Measurements from ENCODE around the gene CFAP70. TPM values are rescaled to one million over a fixed set of nuclear protein-coding genes. Genes with fewer than 3 reads are reported as not detected.
A peak's percentile ranks its signal among the peaks of the same experiment; 100 is the strongest.

Gene CFAP70
- total RNA-seq, 1 donor from 2014 or later = 1.5 TPM

DNA sequence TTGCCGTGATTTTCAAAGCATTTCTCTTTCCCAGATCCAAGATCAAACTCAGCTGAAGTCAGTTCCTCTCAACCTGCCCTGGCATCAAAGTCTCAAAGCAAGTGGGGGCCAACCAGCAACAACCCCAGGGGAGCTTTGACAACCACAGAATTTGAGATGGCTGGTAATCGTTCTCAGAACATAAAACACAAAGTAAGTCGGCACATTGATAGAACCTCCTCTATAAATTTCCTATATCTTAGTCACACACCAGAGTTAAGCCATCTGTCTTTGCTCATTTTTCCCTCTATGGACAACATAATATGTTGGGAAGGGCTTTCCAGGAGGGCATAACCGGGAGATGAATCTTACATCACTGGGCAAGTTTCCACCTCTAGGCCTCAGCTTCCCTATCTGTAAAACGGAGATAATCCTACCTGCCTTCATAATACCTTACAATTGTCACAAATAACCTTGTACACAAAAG lies 110.4 kb downstream of the CFAP70 start:
- Histone ChIP-seq H3K27me3 (no peaks in the 10 kb centered on the region), H3K4me3 (no peak overlapping the region), H3K4me1 (peaks cover 51% of the 10 kb centered on the region), H3K36me3 (peaks cover 0 to 21% of the 10 kb centered on the region in 2 donors), H3K27ac (peak overlapping the region; percentile 73), H3K9me3 (no peaks in the 10 kb centered on the region)
- DNase-seq (ENCODE audit: extremely low spot score in 2 of 2) = no peak
- TF ChIP-seq POLR2A (IDR thresholded peaks at IDR 0.05) (no peak), POLR2AphosphoS5 (IDR thresholded peaks at IDR 0.05; ENCODE audit: insufficient read depth in 1 of 2, low read depth in 1 of 2) (no peak)
- TF ChIP-seq, protein P1, sequence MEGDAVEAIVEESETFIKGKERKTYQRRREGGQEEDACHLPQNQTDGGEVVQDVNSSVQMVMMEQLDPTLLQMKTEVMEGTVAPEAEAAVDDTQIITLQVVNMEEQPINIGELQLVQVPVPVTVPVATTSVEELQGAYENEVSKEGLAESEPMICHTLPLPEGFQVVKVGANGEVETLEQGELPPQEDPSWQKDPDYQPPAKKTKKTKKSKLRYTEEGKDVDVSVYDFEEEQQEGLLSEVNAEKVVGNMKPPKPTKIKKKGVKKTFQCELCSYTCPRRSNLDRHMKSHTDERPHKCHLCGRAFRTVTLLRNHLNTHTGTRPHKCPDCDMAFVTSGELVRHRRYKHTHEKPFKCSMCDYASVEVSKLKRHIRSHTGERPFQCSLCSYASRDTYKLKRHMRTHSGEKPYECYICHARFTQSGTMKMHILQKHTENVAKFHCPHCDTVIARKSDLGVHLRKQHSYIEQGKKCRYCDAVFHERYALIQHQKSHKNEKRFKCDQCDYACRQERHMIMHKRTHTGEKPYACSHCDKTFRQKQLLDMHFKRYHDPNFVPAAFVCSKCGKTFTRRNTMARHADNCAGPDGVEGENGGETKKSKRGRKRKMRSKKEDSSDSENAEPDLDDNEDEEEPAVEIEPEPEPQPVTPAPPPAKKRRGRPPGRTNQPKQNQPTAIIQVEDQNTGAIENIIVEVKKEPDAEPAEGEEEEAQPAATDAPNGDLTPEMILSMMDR (IDR thresholded peaks at IDR 0.05) = no peak
- intact Hi-C loops (cut with DNase I) = no loop called here

DNA sequence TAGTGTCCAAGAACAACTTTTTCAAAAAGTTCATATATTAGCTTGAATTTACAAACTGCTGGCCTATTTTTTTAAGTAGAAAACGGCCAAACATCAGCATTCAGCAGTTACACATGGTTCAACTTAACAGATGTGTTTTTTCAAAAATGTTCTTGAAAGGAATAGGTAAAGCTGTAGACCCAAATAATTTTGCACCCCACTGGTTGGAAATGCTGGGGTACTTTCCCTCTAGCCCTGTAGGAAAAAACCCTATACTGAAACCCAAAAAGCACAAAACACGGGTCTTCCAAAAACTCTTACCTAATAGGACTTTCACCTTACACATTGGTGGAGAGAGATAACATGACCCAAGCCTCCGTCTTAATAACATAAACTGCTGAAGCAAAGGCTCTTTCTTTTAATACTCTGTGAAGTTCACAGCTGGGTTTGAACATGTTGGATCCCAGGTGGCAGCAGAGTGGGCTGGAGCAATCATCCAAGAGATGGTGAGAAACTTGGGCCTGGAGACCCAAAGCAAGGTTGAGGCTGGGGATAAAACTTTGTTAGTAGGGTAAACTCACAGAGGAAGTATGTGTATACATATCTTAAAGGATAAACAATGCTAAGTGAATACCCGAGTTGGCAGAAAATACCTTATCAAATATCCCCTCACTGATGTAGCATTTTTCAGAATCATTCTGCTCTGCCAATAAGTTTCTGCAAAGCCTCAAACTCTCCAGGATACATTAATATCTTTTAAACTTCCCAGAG lies 111.0 kb downstream of the CFAP70 start:
- no peak for DNase-seq (ENCODE audit: extremely low spot score in 2 of 2)
- Histone ChIP-seq H3K4me1 (peaks cover 48% of the 10 kb centered on the region), H3K36me3 (peaks cover 0 to 27% of the 10 kb centered on the region in 2 donors), H3K27ac (peak overlapping the region; percentile 73), H3K27me3 (no peaks in the 10 kb centered on the region), H3K9me3 (no peaks in the 10 kb centered on the region), H3K4me3 (peak overlapping the region; percentile 73 to 79)
- TF ChIP-seq, protein P1 (IDR thresholded peaks at IDR 0.05) = no peak
- TF ChIP-seq POLR2A (IDR thresholded peaks at IDR 0.05) = no peak
- TF ChIP-seq POLR2AphosphoS5 (IDR thresholded peaks at IDR 0.05; ENCODE audit: insufficient read depth in 1 of 2, low read depth in 1 of 2) = peak in 1 of 2 donors; percentile 30
- intact Hi-C loops (cut with DNase I) = no loop called here

DNA sequence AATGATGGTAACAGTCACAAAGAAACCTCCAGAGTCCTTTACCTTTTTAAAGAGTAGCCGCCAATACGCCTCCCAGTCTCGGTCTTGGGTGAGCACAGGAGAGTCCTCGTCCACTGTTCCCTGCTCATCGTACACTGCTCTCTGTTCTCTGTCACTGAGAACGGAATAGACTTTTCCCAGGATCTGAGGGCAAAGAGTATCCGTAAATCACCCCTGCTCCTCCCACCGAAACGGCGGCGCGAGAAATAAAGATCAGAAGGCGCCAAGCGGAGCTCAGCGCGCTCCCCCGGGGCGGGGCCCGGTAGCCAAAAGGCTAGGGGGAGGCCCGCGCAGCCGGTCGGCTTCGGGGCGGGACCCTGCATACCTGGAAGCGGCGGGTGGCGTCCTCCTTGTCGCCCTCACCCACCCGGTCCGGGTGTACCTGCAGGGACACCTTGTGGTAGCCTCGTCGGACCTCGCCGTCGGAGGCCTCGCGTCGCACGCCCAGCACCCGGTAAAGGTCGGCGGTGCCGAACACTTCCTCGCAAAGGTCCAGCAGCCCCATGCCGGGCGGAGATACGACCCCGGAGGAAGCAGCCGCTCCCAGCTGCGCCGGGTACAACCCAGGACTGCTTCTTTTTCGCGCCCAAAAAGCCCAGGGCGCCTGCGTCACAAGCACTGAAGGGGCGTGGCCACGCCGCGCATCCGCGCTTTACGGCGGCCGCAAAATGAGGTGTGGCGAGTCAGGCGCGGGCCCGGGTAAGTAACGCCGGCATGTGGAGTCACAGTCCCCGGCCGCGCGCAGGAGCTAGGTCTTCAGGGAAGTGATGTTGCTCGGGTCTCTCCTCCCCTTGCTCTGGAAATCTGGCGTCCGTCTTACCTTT lies 111.8 kb downstream of the CFAP70 start, which contains the start of gene DNAJC9:
DNAJC9 (minus strand) TSS at position 610 of the 863 bp plus-strand sequence; CDS start at position 544, 66 bp downstream.
- Histone ChIP-seq H3K4me1 (peaks cover 47% of the 10 kb centered on the region), H3K36me3 (peaks cover 0 to 33% of the 10 kb centered on the region in 2 donors)
- intact Hi-C loops (cut with DNase I) = no loop called here

DNA sequence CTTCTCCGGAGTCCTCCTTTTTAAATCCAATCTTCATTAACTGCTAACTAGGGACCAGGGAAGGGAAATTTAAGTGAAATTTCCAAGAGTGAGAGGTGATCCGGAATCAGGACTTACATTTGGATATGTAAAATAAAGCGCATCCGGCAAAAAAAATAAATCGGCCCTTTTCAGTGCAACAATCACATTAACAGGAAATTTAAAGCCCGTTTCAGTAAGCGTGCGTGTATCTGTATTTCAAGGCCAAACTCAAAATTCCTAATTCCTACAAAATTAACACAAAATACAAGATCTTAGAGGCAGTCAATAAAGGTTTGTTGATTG lies 112.4 kb downstream of the CFAP70 start:
- peaks cover 41% of the 10 kb centered on the region for H3K4me1 ChIP-seq
- DNase-seq (ENCODE audit: extremely low spot score in 2 of 2) = no peak
- H3K27me3 ChIP-seq = no peaks in the 10 kb centered on the region
- peak overlapping the region; percentile 73 to 79 for H3K4me3 ChIP-seq
- intact Hi-C loops (cut with DNase I) = no loop called here
- H3K9me3 ChIP-seq = no peaks in the 10 kb centered on the region
- TF ChIP-seq, protein P1 (IDR thresholded peaks at IDR 0.05) = no peak
- no peak for TF ChIP-seq POLR2A (IDR thresholded peaks at IDR 0.05)
- no peak for TF ChIP-seq POLR2AphosphoS5 (IDR thresholded peaks at IDR 0.05; ENCODE audit: insufficient read depth in 1 of 2, low read depth in 1 of 2)
- peaks cover 0 to 35% of the 10 kb centered on the region in 2 donors for H3K36me3 ChIP-seq
- H3K27ac ChIP-seq = peak overlapping the region; percentile 73

More for the DNA sequence above, 111.8 kb downstream of the CFAP70 start, which contains the start of gene DNAJC9:
- H3K27ac ChIP-seq = peak within 1 kb of the TSS; percentile 73
- no peaks in the 10 kb centered on the region for H3K9me3 ChIP-seq
- H3K4me3 ChIP-seq = peak within 1 kb of the TSS; percentile 73 to 79
- peak; percentile 95 to 98 for TF ChIP-seq POLR2AphosphoS5 (IDR thresholded peaks at IDR 0.05; ENCODE audit: insufficient read depth in 1 of 2, low read depth in 1 of 2)
- TF ChIP-seq, protein P1 (IDR thresholded peaks at IDR 0.05) = no peak
- TF ChIP-seq POLR2A (IDR thresholded peaks at IDR 0.05) = peak in 1 of 2 donors; percentile 54
- H3K27me3 ChIP-seq = no peaks in the 10 kb centered on the region
- peak in 1 of 2 donors; percentile 93 for DNase-seq (ENCODE audit: extremely low spot score in 2 of 2)
